Right atrium auricular region (tissue), 2 donors: ENCODE results near the gene INS. TPM values are rescaled to one million over a fixed set of nuclear protein-coding genes. Genes with fewer than 3 reads are reported as not detected.

Experiments
- DNase-seq: peaks from one replicate; pipeline ENCODE4 v3.0.0-alpha.2; 2019; ENCODE audit warnings: low spot score
- H3K27ac ChIP-seq, 2 donors: fragments of 200-600 bp; sonication (generic); 1 replicate in 1 of 2; 2 replicates in 1 of 2; pipeline ENCODE4 v1.5.1; 2016 to 2019
- H3K27me3 ChIP-seq, 2 donors: fragments of 200-600 bp; sonication (generic); one replicate each; pipeline versions ENCODE4 v1.5.1 to v1.6.0; 2017 to 2019
- H3K36me3 ChIP-seq: fragments of 200-600 bp; sonication (generic); one replicate; pipeline ENCODE4 v1.5.1; 2016
- H3K4me1 ChIP-seq, 2 donors: fragments of 200-600 bp; sonication (generic); one replicate each; pipeline versions ENCODE4 v1.5.1 to v1.6.0; 2017 to 2019
- H3K4me3 ChIP-seq, 2 donors: fragments of 200-600 bp; sonication (generic); 1 replicate in 1 of 2; 2 replicates in 1 of 2; pipeline ENCODE4 v1.5.1; 2017 to 2019; ENCODE audit warnings: mild to moderate bottlenecking in 1 of 2, moderate library complexity in 1 of 2
- H3K9me3 ChIP-seq, 2 donors: fragments of 200-600 bp; sonication (generic); one replicate each; pipeline ENCODE4 v1.5.1; 2019
- total RNA-seq, 2 donors: library from RNA; depleted of rRNA; stranded (reverse); fragments of >200 nt; gene quantifications; one replicate each; pipeline ENCODE4 v1.1.0, GENCODE V29; 2016
- TF ChIP-seq, protein P1 (sequence below), 2 donors: fragments of 200-600 bp; sonication (generic); IDR thresholded peaks; one replicate each; pipeline ENCODE4 v1.5.1; 2019; ENCODE audit warnings: antibody characterized with exemption in 2 of 2

Gene INS
- total RNA-seq, 2 donors from 2014 or later, result not detected

DNA sequence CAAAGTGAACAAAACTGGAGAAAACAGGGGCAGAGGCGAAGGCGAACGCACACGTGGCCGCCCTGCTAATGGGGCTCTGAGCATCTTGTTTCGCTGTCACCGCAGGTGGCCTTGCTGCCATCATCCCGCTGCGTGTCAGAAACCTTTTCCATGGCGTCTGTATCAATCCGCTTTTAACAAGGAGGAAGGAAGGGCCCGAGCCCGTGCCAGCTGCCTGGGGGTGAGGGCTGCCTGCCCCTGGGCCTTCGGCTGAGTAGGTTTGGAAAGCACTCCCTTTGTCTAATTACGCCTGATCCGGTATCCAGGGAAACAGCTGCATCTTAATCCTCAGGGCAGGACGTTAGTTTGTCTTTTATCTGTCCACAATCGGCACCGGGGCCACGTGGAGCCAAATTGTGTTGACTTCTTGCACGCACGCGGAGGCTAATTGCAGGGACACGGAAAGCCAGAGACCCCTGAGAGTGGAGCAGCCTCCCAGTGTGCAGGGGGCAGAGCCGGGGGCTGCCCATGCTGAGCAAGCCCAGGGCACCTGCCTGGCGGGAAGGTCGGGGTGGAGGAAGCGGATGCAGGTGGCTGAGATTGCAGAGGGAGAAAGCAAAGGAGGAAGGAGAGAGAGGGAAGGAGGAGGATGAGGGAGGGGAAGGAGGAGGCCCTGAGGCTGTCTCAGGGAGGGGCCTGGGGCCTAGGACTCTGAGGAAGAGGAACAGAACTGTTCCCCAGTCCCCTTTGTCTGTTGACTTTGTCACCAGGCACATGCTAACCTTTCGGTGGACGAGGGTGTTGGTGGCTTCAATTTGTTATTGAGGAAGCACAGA is 29.9 kb upstream of the INS start:
- TF ChIP-seq, protein P1, sequence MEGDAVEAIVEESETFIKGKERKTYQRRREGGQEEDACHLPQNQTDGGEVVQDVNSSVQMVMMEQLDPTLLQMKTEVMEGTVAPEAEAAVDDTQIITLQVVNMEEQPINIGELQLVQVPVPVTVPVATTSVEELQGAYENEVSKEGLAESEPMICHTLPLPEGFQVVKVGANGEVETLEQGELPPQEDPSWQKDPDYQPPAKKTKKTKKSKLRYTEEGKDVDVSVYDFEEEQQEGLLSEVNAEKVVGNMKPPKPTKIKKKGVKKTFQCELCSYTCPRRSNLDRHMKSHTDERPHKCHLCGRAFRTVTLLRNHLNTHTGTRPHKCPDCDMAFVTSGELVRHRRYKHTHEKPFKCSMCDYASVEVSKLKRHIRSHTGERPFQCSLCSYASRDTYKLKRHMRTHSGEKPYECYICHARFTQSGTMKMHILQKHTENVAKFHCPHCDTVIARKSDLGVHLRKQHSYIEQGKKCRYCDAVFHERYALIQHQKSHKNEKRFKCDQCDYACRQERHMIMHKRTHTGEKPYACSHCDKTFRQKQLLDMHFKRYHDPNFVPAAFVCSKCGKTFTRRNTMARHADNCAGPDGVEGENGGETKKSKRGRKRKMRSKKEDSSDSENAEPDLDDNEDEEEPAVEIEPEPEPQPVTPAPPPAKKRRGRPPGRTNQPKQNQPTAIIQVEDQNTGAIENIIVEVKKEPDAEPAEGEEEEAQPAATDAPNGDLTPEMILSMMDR (IDR thresholded peaks at IDR 0.05), result no peak
- no peak for DNase-seq
- Histone ChIP-seq H3K27me3 (no peaks in the 10 kb centered on the region), H3K4me1 (no peaks in the 10 kb centered on the region), H3K4me3 (no peak overlapping the region), H3K9me3 (no peaks in the 10 kb centered on the region), H3K27ac (no peak overlapping the region), H3K36me3 (no peaks in the 10 kb centered on the region)

DNA sequence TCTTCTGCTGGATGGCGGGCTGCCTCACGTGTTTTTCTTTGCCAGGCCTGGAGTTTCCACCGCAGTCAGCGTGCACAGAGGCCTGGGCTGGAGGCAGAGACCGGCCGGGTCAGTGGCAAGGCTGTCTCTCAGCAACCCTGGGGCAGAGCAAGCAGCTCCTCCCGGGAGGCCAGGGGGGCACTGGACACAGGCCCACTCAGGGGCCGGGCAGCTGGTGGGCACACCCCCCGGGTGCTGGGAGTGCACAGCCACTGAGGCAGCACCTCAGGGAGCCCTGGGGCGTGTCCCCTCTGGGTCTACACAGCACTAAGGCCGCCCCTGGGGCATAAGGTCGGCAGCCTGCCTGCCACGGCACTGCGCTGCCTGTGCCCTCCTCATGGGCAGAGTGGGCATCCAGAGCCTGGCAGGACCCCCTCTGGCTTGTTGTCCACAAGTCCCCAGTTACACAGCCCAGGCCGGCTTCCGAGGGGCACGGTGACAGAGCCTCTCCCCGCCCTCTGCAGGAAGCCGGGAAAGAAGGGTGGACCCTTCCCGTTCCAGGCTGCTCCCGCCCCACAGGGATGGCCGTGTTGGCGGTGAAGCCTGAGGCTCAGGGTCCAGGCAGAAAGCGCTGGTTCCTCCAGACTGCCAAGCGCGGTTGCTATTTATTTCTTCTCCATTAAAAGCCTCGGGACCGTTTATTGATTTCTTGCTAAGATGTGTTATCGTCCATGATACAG is 29.1 kb upstream of the INS start:
- Histone ChIP-seq H3K36me3 (no peaks in the 10 kb centered on the region), H3K27me3 (no peaks in the 10 kb centered on the region), H3K9me3 (no peaks in the 10 kb centered on the region), H3K4me3 (no peak overlapping the region), H3K27ac (no peak overlapping the region), H3K4me1 (no peaks in the 10 kb centered on the region)
- TF ChIP-seq, protein P1 (IDR thresholded peaks at IDR 0.05), result no peak
- no peak for DNase-seq

DNA sequence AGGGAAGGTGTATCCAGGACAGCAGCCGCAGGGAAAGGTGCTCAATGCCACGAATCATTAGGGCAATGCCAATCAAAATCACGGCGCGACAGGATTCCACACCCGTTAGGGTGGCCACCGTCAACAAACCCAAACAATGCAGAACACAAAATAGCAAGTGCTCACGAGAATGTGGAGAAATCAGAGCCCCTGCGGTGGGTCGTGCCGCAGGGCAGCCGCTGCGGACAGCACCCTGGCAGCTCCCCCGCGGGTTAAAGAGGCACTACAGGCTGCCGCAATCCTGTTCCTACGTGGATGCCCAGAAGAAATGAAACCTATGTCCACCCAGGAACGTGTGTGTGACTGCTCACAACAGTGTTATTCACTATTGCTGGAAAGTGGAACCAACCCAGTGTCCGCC is 27.7 kb upstream of the INS start:
- no peak overlapping the region for H3K4me3 ChIP-seq
- no peaks in the 10 kb centered on the region for H3K36me3 ChIP-seq
- TF ChIP-seq, protein P1 (IDR thresholded peaks at IDR 0.05), result no peak
- no peaks in the 10 kb centered on the region for H3K27me3 ChIP-seq
- no peak overlapping the region for H3K27ac ChIP-seq
- H3K9me3 ChIP-seq, result no peaks in the 10 kb centered on the region
- no peak for DNase-seq
- no peaks in the 10 kb centered on the region for H3K4me1 ChIP-seq

DNA sequence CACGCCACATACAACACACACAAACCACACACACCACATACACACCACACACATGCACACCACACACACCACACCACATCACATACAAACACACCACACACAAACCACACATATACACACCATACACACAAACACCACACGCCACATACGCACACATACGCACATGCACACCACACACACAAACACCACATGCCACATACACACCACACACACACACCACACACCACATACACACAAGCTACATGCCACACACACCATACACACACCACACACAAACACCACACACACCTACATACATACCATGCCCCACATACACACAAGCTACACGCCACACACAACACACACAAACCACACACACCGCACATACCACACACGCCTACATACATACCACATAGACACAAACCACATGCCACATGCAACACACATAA is 26.3 kb upstream of the INS start:
- H3K4me3 ChIP-seq, result no peak overlapping the region
- no peaks in the 10 kb centered on the region for H3K4me1 ChIP-seq
- no peaks in the 10 kb centered on the region for H3K27me3 ChIP-seq
- no peak for DNase-seq
- H3K27ac ChIP-seq, result no peak overlapping the region
- no peaks in the 10 kb centered on the region for H3K9me3 ChIP-seq
- TF ChIP-seq, protein P1 (IDR thresholded peaks at IDR 0.05), result no peak
- H3K36me3 ChIP-seq, result no peaks in the 10 kb centered on the region

DNA sequence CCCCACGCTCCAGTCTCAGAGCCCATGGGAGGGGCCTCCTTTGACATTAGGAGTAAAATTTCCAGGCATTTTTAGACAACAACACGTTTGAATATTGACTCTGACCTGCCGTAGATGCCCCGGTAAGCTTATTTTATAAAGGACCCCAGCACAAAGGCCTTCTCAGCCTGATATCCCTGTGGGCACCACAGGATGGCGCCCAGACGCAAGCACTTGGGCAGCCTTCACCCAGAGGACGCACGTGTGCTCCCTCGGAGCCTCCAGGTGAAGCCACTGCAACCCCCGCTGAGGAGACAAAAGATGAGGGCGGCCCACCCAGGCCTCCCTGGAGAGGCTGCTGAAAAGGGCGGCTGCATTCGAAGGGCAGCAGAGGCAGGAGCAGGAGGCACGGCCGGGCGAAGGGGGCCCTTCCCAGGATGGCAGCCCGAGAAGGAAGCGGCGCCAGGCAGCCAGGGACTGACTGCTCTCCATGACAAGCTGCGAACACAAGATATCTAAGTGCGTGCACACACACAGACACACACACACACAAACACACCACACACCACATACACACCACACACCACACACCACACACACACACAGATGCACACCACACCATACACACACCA is 25.8 kb upstream of the INS start:
- Histone ChIP-seq H3K9me3 (no peaks in the 10 kb centered on the region), H3K27me3 (no peaks in the 10 kb centered on the region), H3K4me3 (no peak overlapping the region), H3K36me3 (no peaks in the 10 kb centered on the region), H3K27ac (no peak overlapping the region), H3K4me1 (no peaks in the 10 kb centered on the region)
- DNase-seq, result no peak
- TF ChIP-seq, protein P1 (IDR thresholded peaks at IDR 0.05), result peak in 1 of 2 donors; percentile 65
